HG03039 (cell line): Measurements from ENCODE around the gene GFY.

ENCODE experiments used
- ATAC-seq: cut with Tn5 transposase; IDR thresholded peaks from one replicate; pipeline ENCODE4 v1.9.1; 2021; ENCODE audit warnings: mild to moderate bottlenecking, moderate library complexity; ENCODE audit not compliant: unreplicated experiment

The GFY gene

DNA sequence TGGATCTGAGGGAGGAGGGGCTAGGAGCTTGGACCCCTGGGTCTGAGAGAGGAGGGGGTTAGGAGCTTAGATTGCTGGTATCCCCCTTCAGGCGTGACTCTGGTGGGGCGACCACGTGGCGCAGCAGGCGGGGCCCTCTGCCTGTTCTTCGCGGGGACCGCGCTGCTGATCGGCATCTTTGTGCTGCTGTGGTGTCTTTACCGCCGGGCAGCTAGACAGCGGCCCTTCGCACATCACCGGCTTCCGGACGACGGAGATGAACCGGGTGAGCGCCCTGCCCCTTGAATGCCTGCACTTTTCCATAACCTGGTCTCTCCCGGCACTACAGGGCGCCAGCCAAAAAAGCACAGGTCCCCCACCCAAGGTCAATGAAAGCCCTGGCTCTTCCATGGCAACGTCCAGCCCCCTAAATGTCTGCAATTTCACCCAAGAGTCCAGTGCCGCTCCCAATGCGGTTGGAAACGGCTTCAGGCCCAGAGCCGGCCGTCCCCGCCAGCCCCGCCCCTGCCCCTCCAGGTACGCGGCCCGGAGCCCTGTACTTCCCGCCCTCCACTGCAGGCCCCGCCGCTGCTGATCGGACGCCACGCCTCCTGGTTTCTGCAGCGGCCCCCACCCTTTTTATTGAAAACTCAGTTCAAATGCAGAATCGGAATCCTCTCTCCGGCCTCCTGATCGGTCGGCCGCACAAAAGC lies 2.8 kb downstream of the GFY start:
- no peak for ATAC-seq

DNA sequence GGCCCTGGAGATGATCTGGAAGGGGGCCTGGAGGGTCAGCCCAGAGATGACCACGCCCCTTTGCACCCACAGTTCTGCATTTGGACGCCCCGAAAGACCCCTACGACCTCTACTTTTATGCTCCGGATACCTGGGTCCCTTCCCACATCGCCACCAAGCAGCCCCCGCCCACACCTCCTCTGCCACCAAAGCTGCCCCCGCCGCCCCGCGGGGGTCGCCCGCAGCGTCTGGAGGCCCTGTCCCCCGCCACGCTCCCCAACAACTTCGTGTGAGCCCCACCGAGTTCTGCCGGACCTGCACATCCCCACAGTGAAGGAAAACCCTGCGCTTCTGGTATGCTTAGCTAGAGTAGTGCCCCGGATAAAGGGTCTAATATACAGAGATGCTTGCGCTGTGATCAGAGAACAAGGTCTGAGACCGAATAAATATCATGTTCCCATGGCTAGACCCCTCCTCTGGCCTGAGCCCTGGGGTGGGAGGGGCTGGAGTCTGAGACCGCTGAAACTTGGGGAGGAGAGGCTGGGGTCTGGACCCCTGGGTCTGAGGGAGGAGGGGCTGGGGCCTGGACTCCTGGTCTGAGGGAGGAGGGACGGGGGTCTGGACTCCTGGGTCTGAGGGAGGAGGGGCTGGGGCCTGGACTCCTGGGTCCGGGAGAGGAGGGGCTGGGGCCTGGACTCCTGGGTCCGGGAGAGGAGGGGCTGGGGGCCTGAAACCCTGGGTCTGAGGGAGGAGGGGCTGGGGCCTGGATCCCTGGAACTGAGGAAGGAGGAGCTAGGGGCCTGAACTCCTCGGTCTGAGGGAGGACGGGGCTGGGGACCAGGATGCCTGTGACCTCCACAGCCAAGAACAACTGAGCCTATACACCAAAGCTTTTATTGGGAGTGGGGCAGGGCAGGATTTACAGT lies 3.6 kb downstream of the GFY start:
- no peak for ATAC-seq

DNA sequence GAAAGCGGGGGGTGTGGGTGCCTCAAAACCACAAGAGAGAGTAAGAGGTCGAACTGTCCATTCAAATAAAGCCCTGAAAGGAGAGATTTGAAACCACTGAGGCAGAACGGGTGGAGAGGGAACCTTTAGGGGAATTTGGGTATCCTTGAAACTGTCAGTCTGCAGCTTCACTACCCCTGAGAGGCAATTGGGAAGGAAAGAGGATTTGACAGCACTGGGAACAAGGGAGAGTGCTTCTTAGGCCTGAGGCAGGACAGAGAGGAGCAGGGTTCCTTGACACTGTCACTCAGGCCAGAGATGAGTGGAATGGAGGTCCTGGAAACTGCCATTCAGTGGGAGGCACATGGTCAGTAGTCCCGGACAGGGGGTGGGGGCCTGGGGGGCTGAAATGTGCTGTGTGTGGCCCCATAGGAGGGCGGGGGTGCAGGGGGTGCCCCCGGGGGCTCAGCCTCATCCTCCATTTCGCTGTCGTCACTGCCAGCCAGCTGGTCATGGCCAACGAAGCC lies 5.0 kb downstream of the GFY start:
- no peak for ATAC-seq

DNA sequence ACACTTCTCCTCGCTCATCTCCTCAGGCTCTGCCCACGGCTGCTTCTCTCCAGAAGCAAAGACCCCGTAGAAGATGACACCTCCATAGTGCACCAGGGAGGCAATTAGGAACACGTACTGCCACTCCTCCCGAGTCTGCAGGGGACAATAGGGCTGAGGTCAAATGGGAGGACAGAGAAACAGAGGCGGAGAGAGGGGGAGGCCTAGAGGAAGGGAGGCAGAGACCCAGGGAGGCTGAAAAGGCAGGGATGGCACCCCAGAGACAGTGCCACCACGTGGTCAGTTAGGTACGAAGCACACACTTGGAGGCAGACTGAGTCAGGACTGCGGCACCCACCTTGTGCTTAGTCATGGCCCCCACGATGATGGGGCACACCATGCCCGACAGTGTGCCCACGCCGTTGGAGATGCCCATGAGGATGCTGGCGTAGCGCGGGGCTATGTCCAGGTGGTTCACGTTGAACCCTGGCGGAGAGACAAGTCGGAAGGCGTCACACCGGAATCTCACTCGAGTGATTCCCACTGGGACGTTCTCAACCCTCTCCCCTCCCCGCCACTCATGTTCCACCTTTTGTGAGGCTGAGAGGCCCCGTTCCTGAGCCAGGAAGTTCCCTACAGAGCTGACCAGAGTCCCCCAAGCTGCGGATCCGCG lies 5.6 kb downstream of the GFY start:
- no peak for ATAC-seq

DNA sequence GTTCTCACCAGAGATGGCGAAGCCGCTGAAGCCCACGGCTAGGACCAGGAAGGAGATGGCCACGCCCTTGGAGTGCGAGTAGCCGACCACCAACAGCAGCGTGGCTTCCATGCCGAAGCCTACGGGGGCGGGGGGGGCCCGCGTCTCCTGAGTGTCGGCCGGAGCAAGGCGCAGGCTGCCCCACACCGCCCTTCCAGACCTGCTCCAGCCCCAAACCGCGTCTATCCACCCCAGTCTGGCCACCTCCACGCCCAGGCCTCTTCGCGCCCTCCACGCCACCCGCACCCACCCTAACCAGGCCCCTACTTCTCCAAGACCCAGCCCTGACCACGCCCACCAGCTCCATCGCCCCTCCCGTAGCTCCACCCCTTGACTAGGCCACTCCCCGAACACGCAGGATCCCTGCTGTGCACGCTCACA lies 6.2 kb downstream of the GFY start:
- ATAC-seq = no peak

DNA sequence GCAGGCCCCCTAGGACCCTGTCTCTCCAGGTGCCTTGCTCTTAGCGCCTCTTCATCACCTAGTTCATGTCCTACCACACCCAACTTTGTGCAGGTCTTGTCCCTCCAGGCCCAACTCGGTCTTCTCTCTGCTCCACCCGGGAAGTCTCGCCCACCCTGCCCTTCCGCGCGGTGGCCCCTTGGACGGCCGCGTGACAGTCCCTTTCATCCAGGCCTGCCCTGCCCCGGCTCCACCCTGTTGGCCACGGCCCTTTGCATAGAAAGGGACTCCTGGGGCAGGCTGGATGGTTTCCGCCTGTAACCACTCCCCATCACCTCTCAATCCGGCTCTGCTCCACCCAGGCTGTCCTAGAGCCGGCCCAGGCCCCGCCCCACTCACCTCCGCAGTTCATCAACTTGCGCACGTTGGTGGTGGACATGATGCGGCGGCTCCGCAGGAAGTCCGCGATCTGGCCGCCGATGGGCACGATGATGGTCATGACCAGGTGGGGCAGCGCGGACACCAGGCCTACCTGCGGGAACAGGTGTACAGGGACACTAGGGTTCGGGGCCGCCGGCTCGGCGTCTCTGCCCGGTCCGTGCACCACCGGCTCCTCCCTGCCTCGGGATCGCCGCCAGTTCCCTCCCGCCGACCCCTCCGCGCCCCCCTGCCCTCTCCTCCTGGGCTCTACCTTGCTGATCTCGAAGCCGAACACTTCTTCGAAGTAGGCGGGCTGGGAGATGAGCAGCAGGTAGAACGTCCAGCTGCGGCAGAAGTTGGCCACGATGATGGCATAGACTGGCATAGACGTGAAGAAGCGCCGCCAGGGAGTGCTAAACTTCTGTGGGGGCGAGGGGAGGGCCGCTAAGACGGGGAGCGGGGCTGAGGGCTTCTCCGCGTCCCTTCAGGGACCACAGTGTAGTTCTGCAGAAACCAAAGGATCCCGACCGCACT lies 7.2 kb downstream of the GFY start:
- ATAC-seq = no peak

DNA sequence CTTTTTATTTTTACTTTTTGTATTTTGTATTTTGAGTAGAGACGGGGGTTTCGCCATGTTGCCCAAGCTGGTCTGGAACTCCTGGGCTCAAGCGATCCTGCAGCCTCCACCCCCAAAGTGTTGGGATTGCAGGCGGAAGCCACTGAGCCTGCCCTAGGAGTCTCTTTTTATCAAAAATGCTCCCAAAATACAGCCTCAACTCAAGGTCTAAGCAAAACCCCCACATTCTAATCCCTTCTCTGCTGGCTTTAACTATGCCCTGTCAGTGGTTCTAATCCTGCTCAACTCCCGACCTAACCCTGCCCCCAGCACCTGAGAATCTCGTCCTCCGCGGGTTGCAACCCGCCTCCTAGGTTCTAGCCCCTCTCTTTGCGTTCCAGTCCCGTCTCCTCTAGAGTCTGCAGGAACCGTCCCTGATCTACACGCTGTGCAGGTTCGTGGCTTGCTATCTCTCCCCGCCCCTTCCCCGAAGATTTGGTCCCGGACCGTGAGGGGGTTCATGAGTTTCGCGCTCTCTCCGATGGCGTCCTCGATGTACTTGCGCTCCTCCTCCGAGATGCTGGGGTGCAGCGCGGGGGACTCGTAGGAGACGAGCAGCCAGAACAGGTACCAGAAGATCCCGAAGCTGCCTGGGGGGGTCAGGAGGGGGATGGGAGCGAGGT lies 8.2 kb downstream of the GFY start:
- ATAC-seq = no peak

DNA sequence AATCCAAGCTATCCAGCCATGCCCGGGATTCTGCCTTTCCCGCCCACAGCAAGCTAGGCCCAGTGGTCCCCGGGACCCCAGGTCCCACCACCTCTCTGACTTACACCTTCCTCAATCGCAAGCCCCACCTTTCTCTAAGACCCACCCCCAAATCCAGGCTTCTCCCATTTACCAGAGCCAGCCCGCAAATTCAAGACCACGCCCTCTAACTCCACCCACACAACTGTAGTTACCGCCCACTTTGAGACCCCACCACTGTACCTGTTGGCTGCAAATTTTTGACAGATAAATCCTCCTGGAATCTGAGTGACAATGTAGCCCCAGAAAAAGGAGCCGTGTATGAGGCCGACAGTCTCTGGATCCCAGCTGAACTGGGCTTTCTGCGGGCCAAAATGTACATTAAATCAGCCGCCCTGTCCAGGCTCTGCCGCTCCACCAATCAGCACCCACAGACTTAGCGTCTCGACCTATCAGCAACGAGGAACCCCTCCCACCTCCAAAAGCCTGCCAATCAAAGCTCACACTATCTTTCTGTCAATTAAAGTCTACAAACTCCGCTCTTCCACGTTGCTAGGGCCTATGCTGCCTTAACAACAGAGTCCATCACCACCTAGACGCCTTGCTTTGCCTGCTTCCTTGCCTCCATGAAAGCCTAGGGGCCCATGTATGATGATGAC lies 9.9 kb downstream of the GFY start:
- no peak for ATAC-seq

DNA sequence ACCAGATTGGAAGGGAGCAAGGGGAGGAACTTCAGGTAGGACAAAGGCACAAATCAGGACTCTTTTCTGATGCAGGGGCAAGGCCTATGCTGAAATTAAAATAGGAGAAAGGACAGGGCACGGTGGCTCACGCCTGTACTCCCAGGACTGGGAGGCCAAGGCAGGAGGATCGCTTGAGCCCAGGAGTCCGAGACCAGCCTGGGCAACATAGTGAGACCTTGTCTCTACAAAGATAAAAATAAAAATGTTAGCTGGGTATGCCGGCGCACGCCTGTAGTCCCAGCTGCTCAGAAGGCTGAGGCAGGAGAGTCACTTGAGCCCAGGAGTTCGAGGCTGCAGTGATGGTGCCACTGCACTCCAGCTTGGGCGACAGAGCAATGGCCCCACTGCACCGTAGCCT lies 10.5 kb downstream of the GFY start:
- ATAC-seq = no peak

DNA sequence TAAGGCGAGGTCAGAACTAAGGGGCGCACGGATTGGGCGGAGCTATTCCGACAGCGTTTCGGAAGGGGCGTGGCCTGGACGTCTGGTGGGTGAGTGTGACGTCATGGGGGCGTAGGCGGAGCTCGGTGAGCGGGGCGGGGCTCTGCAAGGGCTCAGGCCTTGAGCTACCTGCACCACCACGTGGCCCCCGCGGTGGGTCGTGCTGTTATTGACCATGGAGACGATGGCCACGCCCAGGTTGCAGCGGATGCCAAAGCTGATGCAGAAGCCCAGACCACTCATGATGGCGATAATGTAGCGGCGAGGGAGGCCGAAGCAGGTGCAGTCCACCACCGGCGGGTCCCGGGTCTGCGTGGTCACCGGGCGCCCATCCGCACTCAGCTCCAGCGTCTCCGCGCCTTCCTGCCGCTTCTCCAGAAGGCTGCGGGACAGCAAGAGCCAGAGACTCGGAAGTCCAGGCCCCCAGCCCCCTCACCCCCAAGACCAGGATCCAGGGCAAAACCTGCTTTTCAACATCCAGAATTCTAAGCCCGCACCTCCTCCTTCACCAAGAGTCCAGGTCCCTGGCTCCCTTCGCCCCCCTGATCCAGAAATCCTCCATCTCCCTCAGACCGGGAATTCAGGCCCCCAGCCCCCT lies 11.3 kb downstream of the GFY start:
- ATAC-seq = no peak

DNA sequence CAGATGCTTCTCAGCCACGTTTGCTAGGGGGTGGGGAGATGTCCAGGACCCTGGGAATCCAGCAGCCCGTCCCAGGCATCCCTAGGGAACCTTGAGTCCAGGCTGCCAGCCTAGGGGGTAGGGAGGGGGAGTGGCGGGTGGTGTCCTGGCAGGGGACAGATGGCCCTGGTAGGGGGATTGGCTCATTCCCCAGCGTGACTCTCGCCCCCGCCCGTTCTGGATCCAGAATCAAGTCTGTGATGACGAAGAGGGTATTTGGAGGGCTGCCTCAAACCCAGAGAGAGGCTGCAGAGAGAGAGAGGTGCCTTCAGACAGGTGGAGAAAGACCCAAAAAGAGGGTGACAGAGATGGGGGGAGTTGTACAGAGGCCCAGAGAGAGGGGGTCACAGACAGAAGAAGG lies 12.0 kb downstream of the GFY start:
- no peak for ATAC-seq

DNA sequence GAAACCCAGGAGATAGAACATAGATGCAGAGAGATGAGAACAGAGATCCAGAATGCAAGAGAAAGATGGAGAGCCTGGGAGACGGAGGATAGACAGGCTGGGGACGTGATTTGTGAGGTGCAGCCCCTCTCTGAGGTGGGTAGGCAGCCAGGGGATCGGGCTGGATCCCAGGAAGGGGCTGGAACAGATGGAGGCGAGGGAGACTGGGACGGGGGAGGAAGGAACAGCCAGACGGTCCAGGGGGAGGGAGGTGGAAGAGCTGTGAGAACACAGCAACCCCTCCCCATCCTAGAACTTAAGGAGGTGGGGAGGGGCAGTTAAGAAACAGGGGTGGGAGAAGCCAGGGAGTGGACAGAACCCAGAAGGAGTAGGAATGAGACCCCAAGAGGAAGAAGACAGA lies 13.1 kb downstream of the GFY start:
- ATAC-seq = no peak

DNA sequence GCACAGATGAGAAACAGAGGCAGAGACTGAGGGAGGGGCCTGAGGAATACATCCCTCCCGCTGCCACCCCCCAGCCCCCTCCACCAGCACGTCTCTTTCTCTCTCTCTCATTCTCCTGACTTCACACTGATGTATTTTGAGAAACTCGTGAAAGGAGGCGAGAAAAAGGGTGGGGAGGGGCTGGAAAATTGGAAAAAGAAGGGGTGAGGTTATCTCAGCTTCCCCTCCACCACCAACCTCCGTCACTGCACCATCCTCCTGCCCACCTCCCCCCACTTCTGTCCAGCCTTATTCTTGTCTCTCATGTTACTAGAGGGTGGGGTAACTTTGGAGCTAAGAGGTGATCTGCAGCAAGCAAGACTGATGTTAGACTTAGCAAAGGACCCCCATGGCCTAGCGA lies 14.6 kb downstream of the GFY start:
- ATAC-seq = no peak

DNA sequence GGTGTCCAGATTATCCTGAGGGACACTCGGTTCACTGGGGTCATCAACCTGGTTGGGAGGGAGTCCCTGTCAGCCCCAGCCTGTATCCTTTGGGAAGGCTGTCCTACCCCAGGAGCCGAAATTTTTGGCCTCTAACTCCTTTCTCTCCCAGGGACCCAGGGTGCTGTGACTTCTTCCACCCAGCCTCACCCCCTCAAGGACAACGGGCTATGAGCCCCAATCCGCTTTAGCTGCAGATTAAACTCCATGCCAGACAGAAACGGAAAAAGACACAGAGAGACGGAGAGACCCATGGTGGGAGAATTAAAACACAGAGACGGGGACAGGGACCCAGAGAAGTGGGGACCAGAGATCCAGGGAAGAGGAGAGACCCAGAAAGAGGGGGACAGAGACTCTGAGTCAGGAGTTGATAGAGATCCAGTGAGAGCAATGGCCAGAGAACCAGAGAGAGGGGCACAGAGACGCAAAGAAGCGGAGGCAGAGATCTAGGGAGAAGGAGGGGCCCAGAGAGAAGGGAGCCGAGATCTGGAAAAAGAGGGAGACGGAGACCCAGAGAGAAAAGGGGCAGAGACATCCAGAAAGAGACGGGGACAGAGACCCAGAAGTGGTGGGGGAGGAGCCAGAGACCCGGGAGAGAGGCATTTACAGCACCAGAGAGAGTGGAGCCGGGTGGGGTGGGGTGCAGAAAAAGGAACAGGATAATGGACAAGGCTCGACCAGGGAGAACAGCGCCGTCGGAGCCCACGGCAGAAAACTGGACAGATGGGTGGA lies 15.4 kb downstream of the GFY start:
- ATAC-seq = no peak

DNA sequence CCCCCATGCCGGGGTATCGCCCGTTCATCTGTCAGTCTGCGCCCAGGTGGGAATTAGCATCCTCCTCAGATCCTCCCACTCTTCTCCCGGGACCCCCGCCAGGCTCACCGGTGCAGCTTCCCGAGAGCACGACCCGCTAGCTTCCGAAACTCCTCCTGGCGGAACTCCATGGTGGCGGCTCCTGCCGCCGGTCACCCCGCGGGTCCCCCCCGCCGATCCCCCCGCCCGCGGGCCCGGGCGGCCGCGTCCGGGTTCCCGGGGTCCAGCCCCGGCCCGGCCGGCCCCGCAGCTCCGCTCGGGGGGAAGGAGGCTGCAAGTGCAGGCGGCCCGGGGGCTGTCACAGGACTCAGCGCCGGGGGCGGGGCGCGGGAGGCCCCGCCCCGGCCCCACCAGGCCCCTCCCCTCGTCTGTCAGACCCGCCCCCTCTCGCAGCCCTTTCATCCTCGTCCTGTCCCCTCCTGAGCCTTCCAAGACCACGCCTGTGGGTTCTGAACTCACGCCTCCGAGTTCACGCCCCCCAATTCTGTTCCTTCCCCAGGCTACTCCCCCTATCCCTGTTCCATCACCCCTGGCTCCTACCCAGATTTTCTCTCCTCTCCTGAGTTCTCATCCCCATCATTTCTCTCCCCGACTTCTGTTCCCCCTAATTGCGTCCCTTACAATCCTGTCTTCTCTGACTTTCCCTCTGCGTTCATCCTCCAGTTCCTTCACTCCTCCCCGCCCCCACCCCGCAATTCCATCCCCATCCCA lies 16.2 kb downstream of the GFY start, which contains the start of gene SLC17A7:
SLC17A7 (minus strand) TSS at position 318 of the 750 bp plus-strand sequence; CDS start at position 170, 148 bp downstream.
- no peak for ATAC-seq

DNA sequence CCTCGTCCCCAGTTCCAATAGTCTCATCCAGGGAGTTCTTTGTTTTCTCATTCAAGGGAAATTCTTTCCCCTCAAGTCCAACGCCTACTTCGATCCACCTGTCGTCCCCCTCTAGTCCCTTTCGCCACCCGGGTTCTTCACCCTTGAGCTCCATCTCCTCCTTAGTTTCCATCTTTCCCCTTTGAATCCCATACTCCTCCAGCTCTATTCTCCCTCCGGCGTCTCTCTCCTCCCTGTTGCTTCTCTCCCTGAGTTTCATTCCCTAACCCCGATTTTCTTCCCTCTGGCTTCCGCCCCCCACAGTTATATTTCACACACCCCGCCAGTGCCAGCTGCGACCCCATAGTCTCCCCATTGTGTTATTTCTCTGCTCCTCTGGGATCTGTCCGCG lies 16.8 kb downstream of the GFY start:
- ATAC-seq = no peak

DNA sequence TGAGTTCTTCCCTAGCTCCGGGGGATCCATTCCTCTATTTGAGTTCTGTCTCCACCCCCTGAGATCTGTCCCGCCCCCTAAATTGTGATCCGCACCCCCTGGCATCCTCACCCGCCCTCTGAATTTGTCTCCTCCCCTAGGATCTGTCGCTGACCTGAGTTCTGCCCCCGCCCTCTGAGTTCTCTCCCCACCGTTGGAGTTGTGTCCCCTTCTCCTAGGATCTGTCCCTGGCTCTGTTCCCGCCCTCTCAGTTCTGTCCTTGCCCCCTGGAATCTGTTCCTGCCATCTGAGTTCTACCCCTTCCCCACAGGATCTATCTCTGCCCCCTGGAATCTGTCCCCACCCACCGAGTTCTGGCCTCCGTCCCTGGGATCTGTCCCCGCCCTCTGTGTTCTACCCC lies 17.2 kb downstream of the GFY start:
- no peak for ATAC-seq
